K562 (cell line): ENCODE results near the gene FUT6. TPM values are rescaled to one million over a fixed set of nuclear protein-coding genes. Genes with fewer than 3 reads are reported as not detected.

Source experiments
- ATAC-seq: fragments of 200-7000 bp; cut with Tn5 transposase; 3 replicates; pipeline ENCODE4 v1.9.1; 2020; ENCODE audit warnings: moderate library complexity
- BruUV-seq: library from RNA; stranded (reverse); fragments of 400-500 nt; replicated peaks from 2 replicates; lab custom pipeline; 2021; lab: Mats Ljungman, UMichigan
- CTCF ChIA-PET: fragments of 300-600 bp; formaldehyde crosslinking; extraction: SDS; loops from one replicate; lab custom pipeline; 2021; ENCODE audit warnings: low intra/inter-chr PET ratio; lab: Yijun Ruan, JAX
- POLR2A ChIA-PET: fragments of 300-600, 350-650 bp; sonication (Branson Sonifier 250); formaldehyde crosslinking; extraction: SDS; loops from one replicate; lab custom pipeline; 2021; ENCODE audit warnings: antibody characterized with exemption, inconsistent platforms; lab: Yijun Ruan, JAX
- DNase-seq, 4 experiments: peaks; one replicate each; pipeline versions ENCODE4 v3.0.0 to v3.0.0-alpha.2; 2011 to 2018; ENCODE audit warnings: low spot score in 3 of 4, mixed read lengths in 3 of 4; ENCODE audit errors: extremely low read depth in 1 of 4
- FAIRE-seq: peaks from 2 replicates; lab custom pipeline; 2011; peaks lifted over from hg19 to GRCh38; lab: Jason Lieb, UNC
- H2AFZ ChIP-seq: 2 replicates; pipeline ENCODE4 v1.6.0; 2011; ENCODE audit warnings: low read depth, low read length, control low read depth, inconsistent platforms
- H3K27ac ChIP-seq: fragments of 200-600 bp; 3 replicates; pipeline ENCODE4 v1.8.0; 2011; ENCODE audit warnings: low read depth, mild to moderate bottlenecking, control low read depth, inconsistent platforms, low read length, moderate library complexity, mixed read lengths; ENCODE audit errors: extremely low read depth
- H3K27me3 ChIP-seq, 2 experiments: fragments of 300-600 bp in 1 of 2; 2 replicates in 1 of 2; 3 replicates in 1 of 2; pipeline versions ENCODE4 v1.6.0 to v1.8.0; 2011; ENCODE audit warnings: inconsistent platforms in 2 of 2, low read length in 2 of 2, mild to moderate bottlenecking in 1 of 2, mixed read lengths in 1 of 2, moderate library complexity in 1 of 2; ENCODE audit not compliant: control insufficient read depth in 2 of 2, insufficient read depth in 2 of 2
- H3K36me3 ChIP-seq: fragments of 300-600 bp; 3 replicates; pipeline ENCODE4 v1.8.0; 2011; ENCODE audit warnings: mild to moderate bottlenecking, low read length, inconsistent platforms; ENCODE audit not compliant: control insufficient read depth, insufficient read depth
- H3K4me1 ChIP-seq, 2 experiments: fragments of 200-600 bp in 1 of 2; replicated peaks in 1 of 2; 2 replicates in 1 of 2; 3 replicates in 1 of 2; pipeline versions ENCODE4 v1.5.1 to v1.8.0; 2011; ENCODE audit warnings: inconsistent platforms in 2 of 2, low read length in 2 of 2, mild to moderate bottlenecking in 1 of 2, mixed read lengths in 1 of 2, moderate library complexity in 1 of 2; ENCODE audit not compliant: control insufficient read depth in 2 of 2, insufficient read depth in 2 of 2
- H3K4me2 ChIP-seq: 2 replicates; pipeline ENCODE4 v1.6.1; 2011; ENCODE audit warnings: low read length, control low read depth, inconsistent platforms, mixed read lengths; ENCODE audit not compliant: insufficient read depth
- H3K4me3 ChIP-seq: fragments of 200-600 bp; sonication (generic), shearing (Covaris generic); 2 replicates; pipeline ENCODE4 v1.5.1; 2016; ENCODE audit warnings: control low read depth, inconsistent platforms
- H3K79me2 ChIP-seq: fragments of 200-600 bp; 3 replicates; pipeline ENCODE4 v1.8.0; 2011; ENCODE audit warnings: low read length, inconsistent platforms; ENCODE audit not compliant: control insufficient read depth, insufficient read depth
- H3K9ac ChIP-seq, 2 experiments: 2 replicates each; pipeline versions ENCODE4 v1.6.0 to v1.6.1; 2011; ENCODE audit warnings: low read depth in 2 of 2, low read length in 2 of 2, control low read depth in 1 of 2, inconsistent platforms in 1 of 2, mild to moderate bottlenecking in 1 of 2, mixed read lengths in 1 of 2; ENCODE audit not compliant: insufficient read depth in 1 of 2
- H3K9me1 ChIP-seq: one replicate; pipeline ENCODE4 v1.6.0; 2011; ENCODE audit warnings: inconsistent platforms, mild to moderate bottlenecking, low read length, moderate library complexity; ENCODE audit not compliant: control insufficient read depth, insufficient read depth
- H3K9me3 ChIP-seq: replicated peaks from 2 replicates; pipeline ENCODE4 v1.5.1; 2011; ENCODE audit warnings: low read depth, low read length, inconsistent platforms; ENCODE audit not compliant: control insufficient read depth, insufficient read depth
- H4K20me1 ChIP-seq: replicated peaks from 2 replicates; pipeline ENCODE4 v1.6.1; 2011; ENCODE audit warnings: low read length, inconsistent platforms, mixed read lengths; ENCODE audit not compliant: control insufficient read depth, insufficient read depth
- ARID3A ChIP-seq: IDR thresholded peaks from 2 replicates; pipeline ENCODE4 v1.6.1; 2012; ENCODE audit warnings: low read depth, low read length, improper control_type of control experiment, borderline replicate concordance
- CAMTA2 ChIP-seq: fragments of 250-450 bp; sonication (Bioruptor Pico); conservative IDR thresholded peaks from 2 replicates; pipeline ENCODE4 v1.5.1; 2022
- CBX1 ChIP-seq: sonication (generic); IDR thresholded peaks from 2 replicates; pipeline ENCODE4 v1.6.1; 2016; ENCODE audit warnings: antibody characterized with exemption, low read depth, mild to moderate bottlenecking
- NFE2L1 ChIP-seq: fragments of 450-650 bp; IDR thresholded peaks from 2 replicates; pipeline ENCODE4 v1.6.1; 2016; ENCODE audit warnings: missing genetic modification characterization, low read depth, mild to moderate bottlenecking, missing compliant biosample characterization, moderate library complexity, borderline replicate concordance
- PHB ChIP-seq: fragments of 250-450 bp; sonication (Bioruptor Pico); IDR thresholded peaks from 2 replicates; pipeline ENCODE4 v1.5.0; 2021
- POLR2G ChIP-seq: fragments of 200-400 bp; formaldehyde crosslinking; IDR thresholded peaks from 2 replicates; pipeline ENCODE4 v1.6.1; 2017; ENCODE audit warnings: low read depth, mild to moderate bottlenecking, antibody characterized with exemption, low read length, moderate library complexity
- RBM14 ChIP-seq: fragments of 200-400 bp; formaldehyde crosslinking; IDR thresholded peaks from 2 replicates; pipeline ENCODE4 v1.6.1; 2018; ENCODE audit warnings: low read depth, mild to moderate bottlenecking, low read length, moderate library complexity, borderline replicate concordance; ENCODE audit not compliant: insufficient read depth
- RBM34 ChIP-seq: fragments of 200-400 bp; formaldehyde crosslinking; IDR thresholded peaks from 2 replicates; pipeline ENCODE4 v1.6.1; 2018; ENCODE audit warnings: low read length, borderline replicate concordance; ENCODE audit not compliant: insufficient read depth
- SMAD4 ChIP-seq: fragments of 250-450 bp; sonication (Bioruptor Pico); conservative IDR thresholded peaks from 2 replicates; pipeline ENCODE4 v1.8.0; 2021; ENCODE audit warnings: inconsistent platforms, mild to moderate bottlenecking, moderate library complexity
- SMC3 ChIP-seq: conservative IDR thresholded peaks from 2 replicates; pipeline ENCODE4 v1.6.1; 2011; ENCODE audit warnings: low read depth, low read length, improper control_type of control experiment; ENCODE audit not compliant: insufficient read depth
- SREBF2 ChIP-seq: sonication (generic); formaldehyde crosslinking; IDR thresholded peaks from 2 replicates; pipeline ENCODE4 v1.4.0; 2020; ENCODE audit warnings: mild to moderate bottlenecking, missing genetic modification reagents
- SRSF1 ChIP-seq: fragments of 200-400 bp; formaldehyde crosslinking; IDR thresholded peaks from 2 replicates; pipeline ENCODE4 v1.6.1; 2017; ENCODE audit warnings: mild to moderate bottlenecking, low read depth, low read length, moderate library complexity
- SRSF7 ChIP-seq: fragments of 200-400 bp; formaldehyde crosslinking; optimal IDR thresholded peaks from 2 replicates; pipeline ENCODE3; 2017; ENCODE audit warnings: mild to moderate bottlenecking, low read depth, low read length
- STAT5B ChIP-seq: fragments of 250-450 bp; sonication (Bioruptor Pico); IDR thresholded peaks from 2 replicates; pipeline ENCODE4 v1.8.0; 2021; ENCODE audit warnings: mild to moderate bottlenecking, inconsistent platforms
- SUPT5H ChIP-seq: fragments of 450-650 bp; IDR thresholded peaks from 2 replicates; pipeline ENCODE4 v1.6.1; 2016
- U2AF1 ChIP-seq: fragments of 200-400 bp; formaldehyde crosslinking; optimal IDR thresholded peaks from 2 replicates; pipeline ENCODE3; 2017; ENCODE audit warnings: mild to moderate bottlenecking, low read depth, low read length, moderate library complexity
- ZC3H4 ChIP-seq: sonication (generic); formaldehyde crosslinking; IDR thresholded peaks from 2 replicates; pipeline ENCODE4 v1.9.0; 2021; ENCODE audit warnings: missing genetic modification reagents, borderline replicate concordance
- ZKSCAN1 ChIP-seq: fragments of 150-350 bp; IDR thresholded peaks from 2 replicates; pipeline ENCODE4 v1.6.1; 2016; ENCODE audit warnings: low read depth, low read length
- ZNF584 ChIP-seq: fragments of 200-800 bp; sonication (Bioruptor generic); IDR thresholded peaks from 2 replicates; pipeline ENCODE4 v1.6.1; 2016; ENCODE audit warnings: low read depth, mild to moderate bottlenecking, missing genetic modification characterization, missing compliant biosample characterization
- ZNF589 ChIP-seq: fragments of 200-800 bp; sonication (Bioruptor generic); IDR thresholded peaks from 2 replicates; pipeline ENCODE4 v1.6.1; 2016; ENCODE audit warnings: low read depth, missing genetic modification characterization, missing compliant biosample characterization
- ZZZ3 ChIP-seq: fragments of 450-650 bp; IDR thresholded peaks from 2 replicates; pipeline ENCODE4 v1.6.1; 2016; ENCODE audit warnings: antibody characterized with exemption, mild to moderate bottlenecking, moderate library complexity
- WGBS: fragments of 100-300 bp; shearing (Covaris generic); methylation state at CpG from one replicate; pipeline ENCODE4 v1.1.6; 2016; ENCODE audit warnings: low coverage, mixed read lengths; ENCODE audit not compliant: insufficient coverage; ENCODE audit errors: missing lambda C conversion rate; 5-methylcytosine and 5-hydroxymethylcytosine counted together
- in situ Hi-C: fragments of 300-500 bp; cut with MboI; formaldehyde crosslinking; loops from 4 replicates; pipeline ENCODE4 v1.15.0; 2018; ENCODE audit warnings: inconsistent platforms, mixed read lengths
- intact Hi-C: fragments of 100-400 bp; cut with micrococcal nuclease; formaldehyde crosslinking; loops from 2 replicates; pipeline ENCODE4 v1.14.2; 2022
- polyA plus RNA-seq, 8 experiments: library from polyadenylated mRNA; depleted of rRNA in 4 of 8; stranded (reverse) in 5 of 8; unstranded in 3 of 8; fragments of >200 nt; fragmentation: Nextera tagmentation in 2 of 8; fragmentation: Illumina TruSeq in 1 of 8; extraction: Ambion mirVana in 2 of 8; extraction: Trizol in 1 of 8; gene quantifications; 2 replicates each; pipeline versions ENCODE4 v1.2.1 to v1.2.3, GENCODE V29; 2011 to 2014; ENCODE audit warnings: inconsistent platforms in 1 of 8, missing spikeins in 1 of 8
- total RNA-seq, 7 experiments: library from RNA; depleted of rRNA in 6 of 7; stranded (reverse); fragments of >200 nt in 6 of 7; fragmentation: Illumina TruSeq in 2 of 7; extraction: Trizol in 2 of 7; gene quantifications; 2 replicates each; pipeline versions ENCODE4 v1.2.1 to v1.2.3, GENCODE V29; 2011 to 2021; ENCODE audit warnings: low replicate concordance in 1 of 7

The FUT6 gene
- total and polyA plus RNA-seq, 9 of the 15 experiments (the other 6 are each of a cell fraction or from before 2014, with no cell fraction given): 0.04 TPM; not detected in 8

- ATAC-seq: peak; percentile 9
- FAIRE-seq: no peak
- H3K9ac ChIP-seq: peak overlapping the region; percentile 93 to 97
- peak overlapping the region; percentile 59 for H3K4me3 ChIP-seq
- no peaks in the 10 kb centered on the region for H3K36me3 ChIP-seq
- peaks cover 6 to 63% of the 10 kb centered on the region in 2 experiments; a peak in 4 of 5 replicates for H3K4me1 ChIP-seq
- peak overlapping the region; percentile 98 for H3K4me2 ChIP-seq
- ChIA-PET CTCF (no interaction called here), POLR2A (interaction anchor here (0.6 to 2.2 kb wide), 22 partner anchors 9 to 448 kb away, joined by 3 to 16 read pairs (median 5); partner anchors contain the start of genes DUS3L, FUT3, FUT6 and NDUFA11)
- no peaks in the 10 kb centered on the region; the same call in 1 of the 2 replicates for H4K20me1 ChIP-seq
- peaks cover 4% of the 10 kb centered on the region; the same call in 1 of the 3 replicates for H3K79me2 ChIP-seq
- no peaks in the 10 kb centered on the region for H3K9me3 ChIP-seq
- 33% methylated on average over 27 of the region's 47 CpGs for WGBS
- H3K9me1 ChIP-seq: peaks cover 3% of the 10 kb centered on the region
- H3K27me3 ChIP-seq: peaks cover 2 to 7% of the 10 kb centered on the region in 2 experiments; a peak in 3 of 5 replicates
- peak overlapping the region; percentile 96 for H3K27ac ChIP-seq
- peak in 3 of 4 experiments; percentile 34 to 50 (median 45) for DNase-seq
- TSS peak; percentile 98 for BruUV-seq
- peak overlapping the region; percentile 94 for H2AFZ ChIP-seq
- in situ Hi-C loops: no loop called here
- intact Hi-C loops: no loop called here
- peak; percentile 96; the same call in 1 of the 2 replicates for TF ChIP-seq ZC3H4 (CRISPR knock-in tag)
- no peak for TF ChIP-seq ZKSCAN1
- TF ChIP-seq ZNF589 (CRISPR knock-in tag): 0 out of 2 replicates have a peak, but pooled peaks have one; percentile 19
- no peak for TF ChIP-seq U2AF1
- no peak for TF ChIP-seq ARID3A
- TF ChIP-seq SUPT5H: no peak
- no peak for TF ChIP-seq NFE2L1 (tag)
- TF ChIP-seq ZZZ3: no peak
- TF ChIP-seq SMAD4 (CRISPR knock-in tag): no peak
- TF ChIP-seq STAT5B (CRISPR knock-in tag): no peak
- TF ChIP-seq CAMTA2: no peak
- TF ChIP-seq RBM34: no peak
- no peak for TF ChIP-seq ZNF584 (CRISPR knock-in tag)
- TF ChIP-seq POLR2G: 0 out of 2 replicates have a peak, but pooled peaks have one; percentile 19
- TF ChIP-seq SRSF1: no peak
- no peak for TF ChIP-seq SRSF7
- no peak for TF ChIP-seq PHB (CRISPR knock-in tag)
- no peak for TF ChIP-seq SREBF2 (CRISPR knock-in tag)
- TF ChIP-seq SMC3: no peak
- no peak for TF ChIP-seq RBM14
- no peak for TF ChIP-seq CBX1
Measured at GRCh38 chr19:5828661-5829566, 10.6 kb downstream of the FUT6 start.
